Inflammatory macrophage (primary cell): ENCODE results near the gene MTURN.
"Not testable (repeated sequence)": the region's sequence is repeated elsewhere in the genome, so short reads cannot be mapped to it uniquely, and the experiment has no call there.

ENCODE experiments used
- DNase-seq, 2 donors: peaks; one replicate each; pipeline ENCODE4 v3.0.0-alpha.2; 2020 to 2022
- total RNA-seq, 18 experiments: gene quantifications; one replicate each; lab custom pipeline; 2026; ENCODE audit warnings: mixed read lengths in 6 of 18, inconsistent platforms in 2 of 18; lab: John Stamatoyannopoulos, UW

The MTURN gene
- 5.8 to 17.3 (median 8.5) reads per million in 18 experiments for total RNA-seq

DNA sequence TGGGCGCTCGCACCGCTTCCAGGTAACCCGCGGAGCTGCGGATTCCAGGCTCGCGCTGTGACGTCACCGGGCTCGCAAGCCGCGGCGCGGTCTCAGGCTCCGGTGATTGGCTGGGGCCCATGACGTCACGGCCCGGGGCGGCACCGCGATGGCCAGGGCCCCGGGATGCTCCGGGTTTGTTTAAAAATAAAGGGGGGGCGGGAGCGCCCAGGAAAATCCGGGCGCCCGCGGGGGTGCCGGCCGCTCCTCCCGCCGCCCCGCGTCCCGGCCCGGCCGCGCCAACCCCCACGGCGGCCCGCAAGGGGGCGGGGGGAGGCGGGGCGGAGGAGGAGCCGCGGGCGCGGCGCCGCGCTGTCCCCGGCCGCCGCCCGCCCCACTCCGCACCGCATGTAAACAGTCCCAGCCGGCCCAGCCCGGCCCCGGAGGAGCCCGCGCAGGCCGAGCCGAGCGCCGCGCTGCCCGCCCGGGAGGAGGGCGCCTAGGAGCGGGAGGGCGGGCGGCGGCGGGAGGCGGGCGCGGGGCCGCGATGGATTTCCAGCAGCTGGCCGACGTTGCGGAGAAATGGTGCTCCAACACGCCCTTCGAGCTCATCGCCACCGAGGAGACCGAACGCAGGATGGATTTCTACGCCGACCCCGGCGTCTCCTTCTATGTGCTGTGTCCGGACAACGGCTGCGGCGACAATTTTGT lies at the start of gene MTURN:
Gene MTURN, plus strand, starts transcription at position 376 of the 690 bp plus-strand sequence. Its CDS starts 151 bp downstream, at position 527.
- DNase-seq, result peak; percentile 67 to 89

DNA sequence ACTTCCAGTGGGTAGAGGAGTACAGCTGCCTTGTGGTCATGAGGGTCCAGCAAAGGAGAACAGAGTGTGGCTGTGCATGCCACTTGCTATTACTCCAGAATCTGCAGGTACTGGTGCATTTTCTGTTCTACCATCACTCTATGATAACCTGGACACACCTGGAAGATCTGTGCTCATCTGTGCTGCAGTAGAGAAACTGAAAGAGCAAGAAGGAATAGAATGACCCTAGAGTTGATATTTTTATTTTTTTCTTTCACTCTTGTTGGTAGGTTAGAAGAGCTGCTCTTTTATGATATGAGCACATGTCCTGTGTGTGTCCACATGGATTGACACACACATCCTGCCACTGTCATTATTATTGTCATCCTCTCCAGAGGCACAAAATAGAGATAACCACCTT lies 48.3 kb upstream of the MTURN start:
- DNase-seq, result no peak

DNA sequence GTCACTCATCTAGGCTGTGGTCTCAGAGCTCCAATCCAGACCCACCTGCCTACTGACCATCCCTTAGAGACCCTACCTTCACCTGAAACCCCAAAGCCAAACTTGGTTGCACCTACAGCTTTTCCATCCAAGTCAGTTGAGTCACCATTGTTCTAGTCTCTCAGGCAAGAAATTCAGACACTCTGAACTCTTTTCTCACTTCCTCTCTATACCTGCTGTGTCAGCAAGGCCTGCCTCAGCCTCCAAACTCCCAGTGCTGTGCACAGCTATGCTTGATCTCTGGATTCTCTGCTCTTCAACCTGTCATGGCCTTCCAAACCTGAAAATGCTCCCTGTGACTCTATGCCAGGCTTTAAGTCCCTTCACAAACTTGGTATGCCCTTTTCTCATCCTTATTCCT lies 47.4 kb upstream of the MTURN start:
- DNase-seq, result no peak

DNA sequence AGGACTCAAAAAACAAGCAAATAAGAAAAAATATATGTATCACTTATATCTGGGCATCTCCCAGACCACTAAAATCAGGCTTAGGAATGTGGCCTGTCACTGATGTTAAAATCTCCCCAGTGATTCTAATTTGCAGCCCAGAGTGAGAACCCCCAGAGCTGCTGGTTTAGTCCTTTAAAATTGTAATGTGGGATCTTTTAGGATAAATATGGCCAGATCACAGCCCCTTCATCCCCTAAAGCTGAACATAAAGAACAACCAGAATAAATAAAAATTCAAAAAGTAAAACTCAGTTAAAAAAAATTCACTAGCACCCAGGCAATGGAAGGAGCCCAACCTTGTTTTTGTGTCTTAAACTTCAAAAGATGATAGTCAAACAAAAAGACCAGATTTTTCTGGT lies 46.4 kb upstream of the MTURN start:
- no peak for DNase-seq

DNA sequence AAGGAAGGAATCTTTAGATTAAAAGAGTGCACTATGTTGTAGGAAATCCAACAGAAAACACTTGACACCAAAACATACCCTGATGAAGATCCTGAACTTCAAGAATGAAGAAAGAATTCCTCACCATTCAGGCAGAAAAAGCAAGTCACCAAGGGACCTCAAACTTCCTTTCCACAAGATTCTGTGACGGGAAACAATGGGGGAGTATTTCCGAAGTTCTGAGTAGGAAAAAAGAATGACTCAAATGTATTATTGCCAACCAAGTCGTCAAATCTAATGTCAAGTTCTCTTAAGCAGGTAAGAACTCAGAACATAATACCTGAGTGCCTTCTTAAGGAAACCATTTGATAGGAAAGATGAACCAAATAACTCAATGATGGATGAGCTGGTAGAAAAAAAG lies 44.7 kb upstream of the MTURN start:
- DNase-seq, result no peak

DNA sequence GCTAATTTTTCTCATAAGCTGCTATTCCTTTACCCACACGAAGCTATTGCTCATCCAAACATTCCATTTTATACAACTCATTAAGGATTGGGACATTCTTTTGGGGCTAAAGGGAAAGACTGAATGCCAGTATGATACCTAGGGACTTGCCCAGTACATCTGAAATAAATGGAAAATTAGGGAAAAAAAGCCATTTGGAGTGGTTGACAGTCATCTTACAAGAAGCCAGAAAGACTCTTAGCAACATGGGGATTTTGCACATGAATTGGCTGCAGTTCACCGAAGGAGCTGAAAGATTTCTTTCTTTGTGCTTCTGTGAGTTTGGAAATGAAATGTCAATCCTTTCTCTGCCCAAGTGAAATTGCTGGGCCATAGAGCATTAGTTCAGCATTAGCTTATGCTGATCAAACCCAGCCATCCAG lies 43.3 kb upstream of the MTURN start:
- DNase-seq, result no peak

DNA sequence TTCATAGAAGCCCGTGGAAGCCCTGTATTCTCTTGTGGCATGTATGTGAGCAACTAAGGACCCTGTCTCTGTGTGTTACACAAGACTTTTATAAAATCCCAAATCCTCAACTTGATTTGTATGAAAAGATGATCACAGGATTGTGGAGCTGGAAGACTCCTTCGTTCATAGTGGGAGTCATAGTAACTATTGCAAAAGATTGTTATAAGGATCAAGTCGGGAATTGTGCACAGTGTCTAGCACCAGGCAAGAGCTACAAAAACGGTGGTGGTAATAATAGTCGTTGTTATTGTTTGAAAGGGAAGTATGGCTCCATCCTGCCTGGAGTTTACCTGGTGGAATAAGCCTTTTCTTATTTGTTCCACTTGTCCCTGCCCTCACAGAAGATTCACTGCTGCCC lies 42.8 kb upstream of the MTURN start:
- no peak for DNase-seq

DNA sequence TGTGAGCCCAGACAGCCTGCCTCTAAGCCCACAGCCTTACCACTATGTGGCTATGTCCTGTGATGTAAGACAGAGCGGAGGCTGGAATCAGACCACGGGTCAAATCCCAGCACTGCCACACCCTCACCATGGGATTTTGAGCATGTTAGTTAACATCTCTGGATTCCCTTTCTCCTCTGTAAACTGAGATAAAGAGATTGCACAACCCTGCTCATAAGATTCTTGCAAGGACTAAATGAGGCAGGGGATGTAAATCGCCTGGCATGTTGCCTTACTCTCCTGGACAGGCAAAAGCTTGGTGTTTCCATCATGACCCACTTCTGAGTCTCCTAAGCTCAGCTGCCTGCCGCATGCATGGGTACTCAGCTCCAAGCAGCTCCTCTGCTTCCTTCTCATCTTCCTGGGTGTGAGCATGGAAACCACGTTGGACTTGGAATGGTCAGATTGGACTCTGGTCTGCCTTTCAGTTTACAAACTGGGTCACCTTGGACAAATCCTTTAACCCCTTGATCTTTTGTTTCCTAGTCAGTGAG lies 41.3 kb upstream of the MTURN start:
- DNase-seq, result peak in 1 of 2 donors; percentile 8

DNA sequence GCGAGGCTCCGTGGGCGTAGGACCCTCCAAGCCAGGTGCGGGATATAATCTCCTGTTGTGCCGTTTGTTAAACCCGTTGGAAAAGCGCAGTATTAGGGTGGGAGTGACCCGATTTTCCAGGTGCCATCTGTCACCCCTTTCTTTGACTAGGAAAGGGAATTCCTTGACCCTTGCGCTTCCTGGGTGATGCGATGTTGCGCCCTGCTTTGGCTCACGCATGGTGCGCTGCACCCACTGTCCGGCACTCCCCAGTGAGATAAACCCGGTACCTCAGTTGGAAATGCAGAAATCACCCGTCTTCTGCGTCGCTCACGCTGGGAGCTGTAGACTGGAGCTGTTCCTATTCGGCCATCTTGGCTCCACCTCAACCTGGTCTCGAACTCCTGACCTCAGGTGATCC lies 36.2 kb upstream of the MTURN start:
- not testable (repeated sequence) for DNase-seq

DNA sequence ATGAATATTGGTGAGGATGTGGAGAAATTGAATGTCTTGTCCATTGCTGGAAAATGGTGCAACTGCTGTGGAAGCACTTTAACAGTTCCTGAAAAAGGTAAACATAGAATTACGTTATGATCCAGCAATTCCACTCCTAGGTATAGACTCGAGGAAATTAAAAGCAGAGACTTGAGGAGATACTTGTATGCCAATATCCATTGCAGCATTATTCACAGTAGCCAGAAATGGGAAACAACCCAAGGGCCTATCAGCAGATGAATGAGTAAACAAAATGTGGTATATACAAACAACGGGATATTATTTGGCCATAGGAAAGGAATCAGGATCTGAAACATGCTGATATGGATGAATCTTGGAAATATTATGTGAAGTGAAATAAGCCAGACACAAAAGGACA lies 32.5 kb upstream of the MTURN start:
- no peak for DNase-seq

DNA sequence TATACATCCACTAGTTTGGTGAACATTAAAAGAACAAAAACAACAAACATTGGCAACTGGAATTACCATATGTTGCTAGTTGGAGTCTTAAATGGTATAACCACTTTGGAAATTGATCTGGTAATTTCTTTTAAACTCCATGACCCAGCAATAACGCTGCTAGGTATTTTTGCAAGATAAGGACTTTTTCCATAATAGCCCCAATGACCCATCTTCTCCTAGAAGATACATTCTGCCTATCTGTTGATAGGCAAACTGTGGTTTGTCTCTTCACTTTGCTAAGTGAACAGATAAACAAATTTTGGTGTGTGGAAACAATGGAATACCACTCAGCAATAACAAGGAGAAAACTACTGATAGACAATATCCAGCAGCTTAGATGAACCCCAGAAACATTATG lies 30.6 kb upstream of the MTURN start:
- no peak for DNase-seq

DNA sequence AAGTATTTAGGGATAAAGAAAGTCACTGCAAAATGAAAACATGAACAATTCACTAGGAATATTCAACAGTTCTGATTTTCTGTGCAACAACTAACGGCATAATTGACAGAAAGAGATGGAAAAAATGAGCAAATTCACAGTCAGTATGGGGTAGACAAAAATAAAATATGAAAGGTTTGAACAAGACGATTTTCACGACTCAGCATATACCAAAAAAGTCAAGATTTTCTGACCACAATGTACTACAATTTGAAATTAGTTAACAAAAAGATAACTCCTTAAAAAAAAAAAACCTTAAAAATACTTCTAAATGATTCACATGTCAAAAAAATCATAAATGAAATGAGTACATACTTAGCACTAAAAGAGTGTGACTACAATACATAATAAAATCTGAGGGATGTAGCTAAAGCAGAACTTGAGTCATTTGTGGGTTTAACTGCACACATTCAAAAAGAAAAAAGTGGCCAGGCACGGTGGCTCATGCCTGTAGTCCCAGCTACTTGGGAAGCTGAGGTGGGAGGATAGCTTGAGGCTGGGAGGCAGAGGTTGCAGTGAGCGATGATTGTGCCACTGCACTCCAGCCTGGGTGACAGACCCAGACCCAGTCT lies 22.6 kb upstream of the MTURN start:
- no peak for DNase-seq

DNA sequence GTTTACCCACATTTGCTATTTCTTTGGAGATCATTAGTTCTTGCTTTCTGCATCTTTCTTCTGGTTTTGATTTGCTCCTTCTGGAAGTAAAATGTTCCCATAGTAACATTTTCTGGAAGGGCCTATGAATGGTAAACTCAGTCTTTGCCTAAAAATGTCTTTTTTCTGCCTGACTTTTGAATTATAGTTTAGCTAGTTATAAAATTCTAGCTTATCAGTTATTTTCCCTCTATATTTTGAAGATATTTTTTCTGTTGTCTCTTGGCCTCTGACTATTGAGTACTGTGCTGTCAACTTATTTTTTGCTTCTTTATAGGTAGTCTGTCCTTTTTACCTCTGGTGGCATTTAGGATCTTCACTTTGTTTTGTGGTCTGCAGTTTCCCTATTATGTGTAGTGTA lies 21.6 kb upstream of the MTURN start:
- DNase-seq, result no peak

DNA sequence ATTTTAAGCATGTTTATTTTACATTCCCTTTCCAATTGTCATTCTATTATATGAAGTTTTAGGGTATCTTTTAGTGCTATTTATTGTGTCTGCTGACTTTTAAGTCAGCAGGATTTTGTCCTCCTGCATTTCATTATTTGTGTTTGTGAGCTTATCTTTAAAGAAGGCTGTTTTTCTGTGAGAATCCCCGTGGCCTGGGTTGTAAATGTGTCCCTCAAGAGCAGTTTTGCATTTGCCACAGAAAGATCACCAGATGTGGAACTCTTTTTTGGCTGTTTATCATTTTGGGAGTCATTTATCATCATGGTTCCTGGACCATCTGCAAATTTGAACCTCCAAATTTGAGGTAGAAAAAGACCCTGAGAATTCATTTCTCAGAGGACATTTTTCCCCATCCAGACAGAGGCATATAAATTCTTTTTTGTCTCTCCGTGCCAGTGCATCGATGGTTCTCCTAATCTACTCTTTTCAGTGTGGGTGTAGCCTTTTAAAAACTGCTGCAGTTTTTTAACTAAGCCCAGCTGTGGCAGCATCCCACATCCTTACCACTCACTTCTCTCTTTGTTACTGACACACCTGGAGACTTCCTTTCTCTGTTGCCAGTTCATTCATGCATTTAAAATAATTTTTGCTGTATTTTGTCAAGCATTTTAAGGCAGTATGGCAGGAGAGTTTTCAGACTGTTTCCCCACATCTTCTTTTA lies 20.1 kb upstream of the MTURN start:
- no peak for DNase-seq

DNA sequence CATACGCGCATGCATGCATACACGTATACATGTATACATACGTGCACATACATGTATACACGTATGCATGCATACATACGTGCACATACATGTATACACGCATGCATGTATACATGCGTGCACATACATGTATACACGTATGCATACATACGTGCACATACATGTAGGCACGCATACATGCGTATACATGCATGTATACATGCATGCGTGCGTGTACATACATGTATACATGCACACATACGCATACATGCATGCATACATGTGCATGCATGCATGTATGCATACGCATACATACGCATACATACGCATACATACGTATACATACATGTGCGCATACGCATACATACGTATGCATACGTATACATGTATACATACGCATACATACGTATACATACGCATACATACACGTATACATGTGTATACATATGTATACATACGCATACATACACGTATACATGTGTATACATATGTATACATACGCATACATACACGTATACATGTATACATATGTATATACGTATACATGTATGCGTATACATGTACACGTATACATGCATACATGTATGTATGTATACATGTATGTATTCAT lies 19.0 kb upstream of the MTURN start:
- DNase-seq, result no peak

DNA sequence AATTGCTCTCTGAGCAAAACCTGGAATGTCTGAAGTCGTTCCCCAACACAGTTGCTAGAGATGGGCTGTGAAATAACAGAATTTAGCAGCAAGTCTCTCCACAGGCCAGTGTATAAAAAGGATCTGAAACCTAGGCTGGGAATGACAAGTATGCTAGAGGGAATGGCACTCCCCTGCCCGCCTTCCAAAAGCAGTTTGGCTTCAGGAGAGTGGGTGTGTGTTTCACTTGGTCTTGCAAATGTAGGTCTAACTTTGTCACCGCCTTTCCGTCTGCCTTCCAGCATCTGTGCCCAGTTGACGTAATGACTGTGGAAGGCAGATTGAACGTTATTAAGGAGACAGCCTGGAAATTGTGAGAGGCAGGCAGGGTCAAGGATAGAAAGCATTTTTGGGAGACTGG lies 18.0 kb upstream of the MTURN start:
- DNase-seq, result peak; percentile 5 to 34

DNA sequence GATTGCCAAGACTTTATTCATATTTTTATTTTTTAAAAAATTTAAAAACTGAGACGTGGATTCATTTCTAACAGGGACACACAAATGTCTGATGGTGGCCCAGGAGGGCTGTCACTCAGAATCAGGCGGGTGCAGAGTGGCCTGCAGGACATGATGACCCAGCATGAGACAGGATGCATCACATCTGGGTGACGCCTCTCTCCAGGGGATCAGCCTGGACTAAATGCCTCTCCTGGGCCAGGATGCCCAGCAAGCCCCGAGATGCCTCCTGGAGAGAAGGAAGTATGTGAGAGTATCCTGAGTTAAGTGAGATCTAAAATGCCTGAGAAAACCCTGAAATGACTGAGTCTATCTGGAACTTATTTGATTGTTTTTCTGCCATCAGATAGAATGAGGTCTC lies 16.9 kb upstream of the MTURN start:
- DNase-seq, result no peak

DNA sequence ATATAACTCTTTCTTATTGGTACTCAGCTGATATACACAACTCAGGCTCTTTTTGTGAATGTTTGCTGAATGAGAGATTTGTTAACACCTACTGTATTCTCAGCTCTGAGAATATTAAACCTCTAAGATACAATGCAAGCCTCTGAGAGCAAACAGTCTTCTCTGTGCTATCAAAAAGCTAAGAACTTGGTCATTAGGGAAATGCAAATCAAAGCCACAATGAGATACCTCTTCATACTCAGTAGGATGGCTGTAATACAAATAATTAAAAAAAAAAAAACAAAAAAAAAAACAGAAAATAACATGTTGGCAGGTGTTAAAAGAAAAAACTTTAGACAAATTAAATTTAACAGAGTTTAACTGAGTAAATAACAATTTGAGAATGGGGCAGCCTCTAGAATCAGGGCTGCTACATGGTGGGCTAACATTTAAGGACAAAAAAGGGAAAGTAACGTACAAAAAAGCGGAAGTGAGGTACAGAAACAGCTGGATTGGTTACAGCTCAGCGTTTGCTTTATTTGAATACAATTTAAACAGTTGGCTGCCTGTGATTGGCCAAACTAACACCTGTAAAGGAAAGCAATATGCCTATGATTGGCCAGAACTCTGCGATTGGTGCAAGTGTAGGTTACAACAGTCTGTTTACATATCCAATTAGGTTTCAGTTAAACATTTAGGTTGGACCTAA lies 14.8 kb upstream of the MTURN start:
- no peak for DNase-seq

DNA sequence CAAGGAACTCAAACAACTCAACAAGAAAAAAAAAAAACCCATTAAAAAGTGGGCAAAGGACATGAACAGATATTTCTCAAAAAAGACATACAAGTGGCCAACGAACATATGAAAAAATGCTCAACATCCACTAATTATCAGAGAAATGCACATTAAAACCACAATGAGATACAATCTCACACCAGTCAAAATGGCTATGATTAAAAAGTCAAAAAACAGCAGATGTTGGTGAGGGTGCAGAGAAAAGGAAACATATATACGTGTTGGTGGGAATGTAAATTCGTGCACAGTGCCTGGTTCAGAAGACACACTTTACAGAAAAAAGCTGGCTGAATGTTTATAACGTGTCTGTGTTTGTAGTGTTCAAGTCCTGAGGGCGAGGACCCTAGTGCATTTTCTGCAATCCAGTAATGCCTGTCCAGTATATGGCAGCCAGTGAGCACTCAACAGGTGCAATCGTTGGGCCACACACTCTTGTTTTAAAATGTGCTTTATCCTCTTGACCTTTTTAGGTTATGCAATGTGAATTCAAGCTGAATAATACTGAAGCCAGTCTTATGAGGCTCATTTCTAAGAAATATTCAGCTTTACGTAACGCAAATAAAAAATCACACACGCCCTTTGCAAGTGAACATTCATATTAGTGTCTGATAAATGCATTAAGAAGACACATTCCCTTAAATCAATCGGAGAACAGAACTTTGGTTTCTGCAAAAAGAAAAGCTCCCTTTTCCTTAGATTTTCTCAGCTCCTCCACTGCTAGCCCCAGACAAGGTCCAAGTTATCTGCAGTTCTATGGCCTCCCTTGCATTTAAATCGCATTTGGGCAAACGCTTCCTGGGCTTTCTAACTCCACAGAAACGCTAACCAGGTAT lies 813 bp upstream of the MTURN start:
- DNase-seq, result no peak

DNA sequence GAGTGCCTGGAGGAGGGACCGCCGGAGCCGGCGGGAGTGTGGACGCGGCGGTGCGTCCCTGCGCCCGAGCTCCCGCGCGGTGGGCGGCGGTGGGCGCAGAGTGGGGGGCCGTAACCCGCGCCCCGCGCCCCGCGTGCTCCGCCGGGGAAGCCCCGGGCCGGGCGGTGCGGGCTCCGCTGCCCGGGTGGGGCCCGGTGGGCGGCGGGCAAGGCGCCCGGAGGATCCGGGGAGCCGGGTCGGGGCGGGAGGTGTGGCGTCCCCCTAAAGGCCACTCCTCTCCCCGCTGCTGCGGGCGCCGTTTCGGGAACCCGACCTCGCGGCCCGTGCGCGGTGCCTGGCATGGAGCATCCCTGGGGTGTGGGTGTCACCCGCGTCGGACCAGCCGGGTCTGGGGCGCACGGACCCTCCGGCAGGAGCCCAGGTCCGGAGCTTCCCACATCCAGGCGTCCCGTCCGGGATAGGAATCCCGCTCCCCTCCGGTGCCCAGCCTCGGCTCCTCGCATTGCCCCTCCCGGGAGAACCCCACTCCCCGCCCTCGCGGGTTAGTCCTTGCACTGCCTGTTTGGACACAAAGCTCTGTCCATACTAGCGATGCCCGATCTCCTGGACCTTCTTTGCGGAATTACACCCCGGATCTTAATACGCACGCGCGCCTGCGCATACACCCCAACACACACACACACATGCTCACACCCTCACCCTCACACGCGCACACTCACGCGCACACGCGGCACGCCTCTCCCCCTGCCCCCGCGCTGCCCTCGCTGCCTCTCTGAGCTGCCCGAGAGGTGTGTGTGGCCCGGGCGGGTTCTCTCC lies 723 bp downstream of the MTURN start:
- DNase-seq, result peak; percentile 31 to 47
